Measurements from ENCODE around the gene STATH.

GRCh38 chr4:69974631-69975030, 21.1 kb upstream of the STATH start:
- TF ChIP-seq EZH2 (IDR thresholded peaks at IDR 0.05; ENCODE audit: insufficient read depth, poor library complexity, severe bottlenecking) (no peak), EZH2phosphoT487 (IDR thresholded peaks at IDR 0.05; ENCODE audit: insufficient read depth, low read depth) (no peak)
